Vagina (tissue), 2 donors: ENCODE data around the gene ADAM29. TPM values are rescaled to one million over a fixed set of nuclear protein-coding genes. Genes with fewer than 3 reads are reported as not detected.
"Not testable (repeated sequence)": the region's sequence is repeated elsewhere in the genome, so short reads cannot be mapped to it uniquely, and the experiment has no call there.

ENCODE experiments used
- DNase-seq, 2 donors: peaks; one replicate each; pipeline ENCODE4 v3.0.0-alpha.2; 2017; ENCODE audit errors: extremely low spot score in 2 of 2
- H3K27ac ChIP-seq: fragments of 200-600 bp; sonication (generic); one replicate; pipeline ENCODE4 v1.5.1; 2019
- H3K27me3 ChIP-seq: fragments of 200-600 bp; sonication (generic); one replicate; pipeline ENCODE4 v1.5.1; 2019
- H3K36me3 ChIP-seq, 2 donors: fragments of 200-600 bp; sonication (generic); one replicate each; pipeline ENCODE4 v1.5.1; 2017 to 2019
- H3K4me1 ChIP-seq: fragments of 200-600 bp; sonication (generic); one replicate; pipeline ENCODE4 v1.5.1; 2019
- H3K4me3 ChIP-seq, 2 donors: fragments of 200-600 bp; sonication (generic); 1 replicate in 1 of 2; 2 replicates in 1 of 2; pipeline ENCODE4 v1.5.1; 2016 to 2019
- H3K9me3 ChIP-seq: fragments of 200-600 bp; sonication (generic); one replicate; pipeline ENCODE4 v1.5.1; 2019
- CTCF ChIP-seq, 3 experiments: fragments of 450-650 bp in 2 of 3; fragments of 200-600 bp in 1 of 3; sonication (generic) in 1 of 3; IDR thresholded peaks; one replicate each; pipeline ENCODE4 v1.5.1; 2017 to 2019; ENCODE audit warnings: antibody characterized with exemption in 3 of 3, mild to moderate bottlenecking in 2 of 3, moderate library complexity in 2 of 3
- POLR2A ChIP-seq, 2 donors: fragments of 450-650 bp; IDR thresholded peaks; one replicate each; pipeline ENCODE4 v1.6.1; 2017; ENCODE audit warnings: antibody characterized with exemption in 2 of 2, mild to moderate bottlenecking in 2 of 2, moderate library complexity in 2 of 2
- POLR2AphosphoS5 ChIP-seq, 2 donors: sonication (generic); formaldehyde crosslinking; IDR thresholded peaks; one replicate each; pipeline ENCODE4 v1.9.0; 2017; ENCODE audit warnings: antibody characterized with exemption in 2 of 2, mild to moderate bottlenecking in 2 of 2, low read depth in 1 of 2; ENCODE audit not compliant: insufficient read depth in 1 of 2
- intact Hi-C: fragments of 100-400 bp; cut with DNase I; formaldehyde crosslinking; loops from one replicate; pipeline ENCODE4 v1.15.1; 2023
- small RNA-seq: library from RNA; depleted of rRNA; stranded (forward); fragments of <200 nt; gene quantifications from one replicate; pipeline ENCODE3, GENCODE V24; 2016
- total RNA-seq: library from RNA; depleted of rRNA; stranded (reverse); fragments of >200 nt; gene quantifications from one replicate; pipeline ENCODE4 v1.2.3, GENCODE V29; 2016

Gene ADAM29
- total RNA-seq, 1 donor from 2014 or later, result not detected

GRCh38 chr4:174993916-174994315 lies 75.8 kb downstream of the ADAM29 start:
- no peak for DNase-seq
- Histone ChIP-seq H3K27ac (no peak overlapping the region), H3K4me1 (no peaks in the 10 kb centered on the region), H3K4me3 (no peak overlapping the region), H3K27me3 (no peaks in the 10 kb centered on the region), H3K36me3 (no peaks in the 10 kb centered on the region), H3K9me3 (no peaks in the 10 kb centered on the region)
- TF ChIP-seq POLR2AphosphoS5 (IDR thresholded peaks at IDR 0.05; ENCODE audit: insufficient read depth in 1 of 2, low read depth in 1 of 2) (no peak), CTCF (IDR thresholded peaks at IDR 0.05) (no peak), POLR2A (IDR thresholded peaks at IDR 0.05) (no peak)
- intact Hi-C loops, result no loop called here

GRCh38 chr4:174996079-174996478 lies 77.9 kb downstream of the ADAM29 start:
- Histone ChIP-seq H3K9me3 (no peaks in the 10 kb centered on the region), H3K4me3 (no peak overlapping the region), H3K36me3 (no peaks in the 10 kb centered on the region), H3K27me3 (no peaks in the 10 kb centered on the region), H3K4me1 (no peaks in the 10 kb centered on the region), H3K27ac (no peak overlapping the region)
- intact Hi-C loops, result no loop called here
- DNase-seq, result no peak
- TF ChIP-seq POLR2A (IDR thresholded peaks at IDR 0.05) (no peak), POLR2AphosphoS5 (IDR thresholded peaks at IDR 0.05; ENCODE audit: insufficient read depth in 1 of 2, low read depth in 1 of 2) (no peak), CTCF (IDR thresholded peaks at IDR 0.05) (no peak)

GRCh38 chr4:174999407-174999806 lies 81.2 kb downstream of the ADAM29 start:
- no peak overlapping the region for H3K4me3 ChIP-seq
- no peaks in the 10 kb centered on the region for H3K27me3 ChIP-seq
- H3K9me3 ChIP-seq, result no peaks in the 10 kb centered on the region
- H3K4me1 ChIP-seq, result no peaks in the 10 kb centered on the region
- no peak overlapping the region for H3K27ac ChIP-seq
- TF ChIP-seq POLR2AphosphoS5 (IDR thresholded peaks at IDR 0.05; ENCODE audit: insufficient read depth in 1 of 2, low read depth in 1 of 2), result no peak
- no peak for TF ChIP-seq POLR2A (IDR thresholded peaks at IDR 0.05)
- TF ChIP-seq CTCF (IDR thresholded peaks at IDR 0.05), result no peak
- intact Hi-C loops, result no loop called here
- no peaks in the 10 kb centered on the region for H3K36me3 ChIP-seq
- no peak for DNase-seq

GRCh38 chr4:175017751-175018150 lies 99.6 kb downstream of the ADAM29 start:
- Histone ChIP-seq H3K27ac (no peak overlapping the region), H3K9me3 (no peaks in the 10 kb centered on the region), H3K4me3 (no peak overlapping the region), H3K36me3 (no peaks in the 10 kb centered on the region), H3K4me1 (no peaks in the 10 kb centered on the region), H3K27me3 (no peaks in the 10 kb centered on the region)
- TF ChIP-seq POLR2A (IDR thresholded peaks at IDR 0.05) (no peak), CTCF (IDR thresholded peaks at IDR 0.05) (no peak), POLR2AphosphoS5 (IDR thresholded peaks at IDR 0.05; ENCODE audit: insufficient read depth in 1 of 2, low read depth in 1 of 2) (no peak)
- no peak for DNase-seq
- intact Hi-C loops, result no loop called here

GRCh38 chr4:175019447-175019846 lies 101.3 kb downstream of the ADAM29 start:
- H3K27ac ChIP-seq, H3K4me1 ChIP-seq, DNase-seq, H3K36me3 ChIP-seq, H3K4me3 ChIP-seq, H3K27me3 ChIP-seq, H3K9me3 ChIP-seq, intact Hi-C loops: not testable (repeated sequence)

Small RNA genes within 50 kb of the gene (small RNA-seq; reads per million reads assigned to genes)
- gene AC105914.1, result not detected

Other genes with a start within 250 kb of the ADAM29 start
- not detected for gene GLRA3, start 89.1 kb upstream of the ADAM29 start, total RNA-seq